Left lung (tissue), 10 donors: ENCODE data around the gene GLRX2. TPM values are rescaled to one million over a fixed set of nuclear protein-coding genes. Genes with fewer than 3 reads are reported as not detected.
A peak's percentile ranks its signal among the peaks of the same experiment; 100 is the strongest.

Experiments
- ATAC-seq: fragments of 200-7000 bp; cut with Tn5 transposase; one replicate; pipeline ENCODE4 v1.9.1; 2020; ENCODE audit warnings: moderate library complexity
- DNase-seq, 4 donors: peaks; one replicate each; pipeline ENCODE4 v3.0.0-alpha.2; 2013 to 2020
- H3K27ac ChIP-seq, 2 donors: fragments of 200-600 bp; sonication (generic) in 1 of 2; one replicate each; pipeline versions ENCODE4 v1.5.0 to v1.8.0; 2020 to 2021
- H3K27me3 ChIP-seq, 2 donors: fragments of 200-600 bp; sonication (generic) in 1 of 2; one replicate each; pipeline versions ENCODE4 v1.5.0 to v1.8.0; 2020 to 2021
- H3K36me3 ChIP-seq, 2 donors: fragments of 200-600 bp; sonication (generic) in 1 of 2; one replicate each; pipeline versions ENCODE4 v1.5.0 to v1.8.0; 2020 to 2021
- H3K4me1 ChIP-seq, 2 donors: fragments of 200-600 bp; one replicate each; pipeline ENCODE4 v1.8.0; 2021
- H3K4me3 ChIP-seq, 2 donors: fragments of 200-600 bp; sonication (generic) in 1 of 2; one replicate each; pipeline versions ENCODE4 v1.5.0 to v1.8.0; 2020 to 2021; ENCODE audit warnings: mild to moderate bottlenecking in 1 of 2
- H3K9me3 ChIP-seq, 2 donors: fragments of 200-600 bp; sonication (generic) in 1 of 2; one replicate each; pipeline versions ENCODE4 v1.5.0 to v1.8.0; 2020 to 2021
- CTCF ChIP-seq, 2 donors: fragments of 200-600 bp; sonication (generic) in 1 of 2; IDR thresholded peaks; one replicate each; pipeline versions ENCODE4 v1.5.0 to v1.8.0; 2021; ENCODE audit warnings: antibody characterized with exemption in 2 of 2
- intact Hi-C, 2 donors: fragments of 100-400 bp; cut with DNase I; formaldehyde crosslinking; loops; one replicate each; pipeline versions ENCODE4 v1.11.2 to v1.14.2; 2022
- polyA plus RNA-seq, 6 donors: library from polyadenylated mRNA; unstranded; fragments of 120-200 nt; gene quantifications; one replicate each; pipeline ENCODE4 v1.2.1, GENCODE V29; 2013; ENCODE audit not compliant: insufficient read length in 6 of 6
- total RNA-seq, 2 donors: library from RNA; stranded (reverse); fragmentation: NEBNext Ultra II Directional; extraction: Animal tissue kit (Norgen Biotek cat#: 25700); gene quantifications; one replicate each; pipeline ENCODE4 v1.2.1, GENCODE V29; 2021
- donor health status: DM: no; HTN: yes; CAD: no.
- donor health status: DM: no; HTN: no; CAD: no.

Gene GLRX2
- total and polyA plus RNA-seq, 8 donors = 11.0 to 24.7 (median 13.4) TPM

DNA sequence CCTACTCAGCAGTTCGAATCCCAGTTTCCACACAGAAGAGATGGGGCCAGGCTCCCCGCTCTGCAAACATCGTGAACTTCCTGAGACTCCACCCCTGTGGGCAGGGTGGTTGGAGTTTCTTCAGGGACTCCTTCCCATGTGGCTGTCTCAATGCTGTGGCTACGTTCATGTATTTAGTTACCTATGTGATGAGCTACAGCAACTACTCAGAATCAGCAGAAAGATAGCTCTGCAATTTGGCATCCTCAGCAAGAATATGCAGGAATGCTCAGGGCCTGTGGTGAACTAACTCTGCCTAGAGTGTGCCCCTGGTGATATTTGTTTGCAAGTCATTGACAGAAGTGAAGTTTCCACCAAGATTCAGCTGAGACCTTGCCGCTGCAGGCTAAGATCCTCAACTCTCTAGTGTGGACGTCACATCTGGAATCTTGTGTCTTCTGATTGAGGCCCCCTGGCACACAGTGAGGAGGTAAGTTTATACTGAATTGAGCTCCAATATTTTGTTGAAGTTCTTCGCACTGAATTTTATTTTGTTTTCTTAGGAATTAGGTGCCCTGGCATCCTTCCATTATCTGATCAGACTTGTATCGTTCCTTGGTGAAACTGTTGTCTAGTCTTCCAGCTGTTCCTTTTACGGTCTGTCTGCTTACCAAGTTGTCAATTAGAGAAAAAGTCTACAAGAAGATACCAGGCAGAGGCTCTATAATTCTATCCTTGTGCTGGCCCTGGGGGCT lies 8.2 kb upstream of the GLRX2 start:
- Histone ChIP-seq H3K36me3 (no peaks in the 10 kb centered on the region), H3K27ac (peak overlapping the region in 1 of 2 donors; percentile 74), H3K9me3 (no peaks in the 10 kb centered on the region), H3K4me1 (peaks cover 0 to 14% of the 10 kb centered on the region in 2 donors), H3K27me3 (no peaks in the 10 kb centered on the region), H3K4me3 (no peak overlapping the region)
- DNase-seq = no peak
- TF ChIP-seq CTCF (IDR thresholded peaks at IDR 0.05) = no peak
- intact Hi-C loops = no loop called here
- no peak for ATAC-seq

DNA sequence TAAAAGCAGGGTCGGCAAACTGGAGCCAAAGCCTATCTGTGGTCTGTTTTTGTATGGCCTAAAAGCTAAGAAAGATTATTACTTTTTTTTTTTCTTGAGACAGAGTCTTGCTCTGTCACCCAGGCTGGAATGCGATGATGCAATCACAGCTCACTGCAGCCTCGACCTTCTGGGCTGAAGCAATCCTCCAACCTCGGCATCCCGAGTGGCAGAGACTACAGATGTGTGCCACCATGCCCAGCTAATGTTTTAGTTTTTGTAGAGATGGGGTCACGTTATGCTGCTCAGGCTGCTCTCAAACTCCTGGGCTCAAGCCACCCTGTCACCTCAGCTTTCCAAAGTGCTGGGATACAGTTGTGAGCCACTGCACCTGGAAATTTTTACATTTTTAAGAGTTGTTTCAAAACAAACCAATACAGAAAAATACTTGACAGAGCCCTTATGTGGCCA lies 6.5 kb upstream of the GLRX2 start:
- ATAC-seq (peak; percentile 87), DNase-seq (peak; percentile 42 to 85 (median 76))
- intact Hi-C loops = no loop called here
- H3K36me3 ChIP-seq = no peaks in the 10 kb centered on the region
- no peaks in the 10 kb centered on the region for H3K9me3 ChIP-seq
- H3K4me1 ChIP-seq = peaks cover 0 to 14% of the 10 kb centered on the region in 2 donors
- peak overlapping the region in 1 of 2 donors; percentile 74 for H3K27ac ChIP-seq
- TF ChIP-seq CTCF (IDR thresholded peaks at IDR 0.05) = no peak
- no peaks in the 10 kb centered on the region for H3K27me3 ChIP-seq
- no peak overlapping the region for H3K4me3 ChIP-seq

GRCh38 chr1:193110864-193111263 lies 5.7 kb upstream of the GLRX2 start:
- no peak for TF ChIP-seq CTCF (IDR thresholded peaks at IDR 0.05)
- Histone ChIP-seq H3K4me3 (no peak overlapping the region), H3K4me1 (peaks cover 0 to 16% of the 10 kb centered on the region in 2 donors), H3K27ac (no peak overlapping the region), H3K9me3 (no peaks in the 10 kb centered on the region), H3K27me3 (no peaks in the 10 kb centered on the region), H3K36me3 (no peaks in the 10 kb centered on the region)
- intact Hi-C loops = no loop called here
- ATAC-seq = no peak
- no peak for DNase-seq

- no peak for ATAC-seq
- no peak overlapping the region for H3K4me3 ChIP-seq
- TF ChIP-seq CTCF (IDR thresholded peaks at IDR 0.05) = no peak
- peaks cover 0 to 21% of the 10 kb centered on the region in 2 donors for H3K4me1 ChIP-seq
- H3K27me3 ChIP-seq = no peaks in the 10 kb centered on the region
- no peaks in the 10 kb centered on the region for H3K36me3 ChIP-seq
- intact Hi-C loops = no loop called here
- H3K27ac ChIP-seq = no peak overlapping the region
- H3K9me3 ChIP-seq = no peaks in the 10 kb centered on the region
- no peak for DNase-seq
Observed at GRCh38 chr1:193110246-193110645, 5.0 kb upstream of the GLRX2 start.

- H3K4me1 ChIP-seq = peaks cover 0 to 21% of the 10 kb centered on the region in 2 donors
- H3K4me3 ChIP-seq = no peak overlapping the region
- ATAC-seq (no peak), DNase-seq (no peak)
- no peak overlapping the region for H3K27ac ChIP-seq
- TF ChIP-seq CTCF (IDR thresholded peaks at IDR 0.05) = no peak
- intact Hi-C loops = no loop called here
- H3K9me3 ChIP-seq = no peaks in the 10 kb centered on the region
- H3K36me3 ChIP-seq = no peaks in the 10 kb centered on the region
- no peaks in the 10 kb centered on the region for H3K27me3 ChIP-seq
Observed at GRCh38 chr1:193109619-193110018, 4.4 kb upstream of the GLRX2 start.
